ENCODE data around the gene ANKIB1. TPM values are rescaled to one million over a fixed set of nuclear protein-coding genes. Genes with fewer than 3 reads are reported as not detected.

ANKIB1 gene
- total and polyA plus RNA-seq, 4 donors, result 12.0 to 75.1 (median 44.0) TPM

DNA sequence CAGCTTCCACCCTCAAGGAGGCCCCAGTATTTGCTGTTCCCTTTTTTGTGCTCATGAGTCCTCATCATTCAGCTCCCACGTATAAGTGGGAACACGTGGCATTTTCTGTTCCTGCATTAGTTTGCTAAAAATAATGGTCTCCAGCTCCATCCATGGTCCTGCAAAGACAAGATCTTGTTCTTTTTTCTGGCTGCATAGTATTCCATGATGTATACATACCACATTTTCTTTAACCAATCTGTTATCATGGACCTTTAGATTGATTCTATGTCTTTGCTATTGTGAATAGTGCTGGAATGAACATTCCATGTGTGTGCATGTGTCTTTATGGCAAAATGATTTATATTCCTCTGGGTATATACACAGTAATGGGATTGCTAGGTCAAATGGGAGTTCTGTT, 17.0 kb upstream of the ANKIB1 start:
- no peak for ATAC-seq (ENCODE audit: low FRiP score)
- intact Hi-C loops (cut with DNase I), result loop anchor here in 1 of 2 donors (10.0 kb wide), 1 partner anchor 124 kb away; no protein-coding TSS in a partner anchor
- peaks cover 0 to 2% of the 10 kb centered on the region in 2 donors for H3K36me3 ChIP-seq (ENCODE audit: control insufficient read depth in 1 of 2, insufficient read depth in 2 of 2, low read length in 1 of 2)
- no peak overlapping the region for H3K4me3 ChIP-seq (ENCODE audit: low read length in 2 of 2)
- H3K9me3 ChIP-seq (ENCODE audit: control insufficient read depth, low read length), result no peaks in the 10 kb centered on the region
- no peak for DNase-seq
- H3K4me1 ChIP-seq (ENCODE audit: control insufficient read depth in 1 of 2, insufficient read depth in 2 of 2, low read length in 2 of 2), result no peaks in the 10 kb centered on the region
- 96 to 98% methylated on average over 2 of the region's 2 CpGs for WGBS, 2 donors
- H3K27ac ChIP-seq (ENCODE audit: low read depth in 1 of 2, low read length in 2 of 2), result no peak overlapping the region
- no peaks in the 10 kb centered on the region for H3K27me3 ChIP-seq (ENCODE audit: control insufficient read depth in 1 of 2, insufficient read depth in 2 of 2, low read length in 1 of 2)

DNA sequence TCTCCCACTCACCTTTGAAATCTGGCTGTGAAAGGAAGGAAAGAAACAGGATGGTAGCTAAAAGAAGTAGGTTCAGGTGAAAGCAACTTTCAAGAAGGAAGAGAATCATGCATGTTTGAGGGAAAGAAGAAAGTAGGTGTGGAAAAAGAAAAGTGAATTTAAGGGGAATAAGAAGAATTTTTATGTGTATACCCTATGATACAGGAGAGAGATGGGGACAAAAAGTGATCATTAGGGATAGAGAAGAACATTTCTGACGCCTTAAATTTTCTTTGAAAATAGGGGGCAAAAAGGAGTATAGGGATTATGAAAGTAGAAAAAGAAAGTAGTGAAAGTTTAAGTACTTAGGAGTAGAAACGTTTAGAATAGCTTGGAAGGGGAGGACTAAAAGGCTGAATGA, 15.2 kb upstream of the ANKIB1 start:
- DNase-seq (no peak), ATAC-seq (ENCODE audit: low FRiP score) (no peak)
- intact Hi-C loops (cut with DNase I), result no loop called here
- Histone ChIP-seq H3K27ac (ENCODE audit: low read depth in 1 of 2, low read length in 2 of 2) (no peak overlapping the region), H3K36me3 (ENCODE audit: control insufficient read depth in 1 of 2, insufficient read depth in 2 of 2, low read length in 1 of 2) (peaks cover 0 to 2% of the 10 kb centered on the region in 2 donors), H3K4me1 (ENCODE audit: control insufficient read depth in 1 of 2, insufficient read depth in 2 of 2, low read length in 2 of 2) (no peaks in the 10 kb centered on the region), H3K4me3 (ENCODE audit: low read length in 2 of 2) (no peak overlapping the region), H3K9me3 (ENCODE audit: control insufficient read depth, low read length) (no peaks in the 10 kb centered on the region), H3K27me3 (ENCODE audit: control insufficient read depth in 1 of 2, insufficient read depth in 2 of 2, low read length in 1 of 2) (no peaks in the 10 kb centered on the region)
- WGBS, 2 donors, result 83 to 91% methylated on average over 2 of the region's 2 CpGs

- 92 to 95% methylated on average over 6 of the region's 6 CpGs for WGBS, 2 donors
- Histone ChIP-seq H3K27ac (ENCODE audit: low read depth in 1 of 2, low read length in 2 of 2) (no peak overlapping the region), H3K27me3 (ENCODE audit: control insufficient read depth in 1 of 2, insufficient read depth in 2 of 2, low read length in 1 of 2) (no peaks in the 10 kb centered on the region), H3K9me3 (ENCODE audit: control insufficient read depth, low read length) (no peaks in the 10 kb centered on the region), H3K4me3 (ENCODE audit: low read length in 2 of 2) (no peak overlapping the region), H3K4me1 (ENCODE audit: control insufficient read depth in 1 of 2, insufficient read depth in 2 of 2, low read length in 2 of 2) (no peaks in the 10 kb centered on the region), H3K36me3 (ENCODE audit: control insufficient read depth in 1 of 2, insufficient read depth in 2 of 2, low read length in 1 of 2) (peaks cover 0 to 2% of the 10 kb centered on the region in 2 donors)
- no peak for DNase-seq
- no peak for ATAC-seq (ENCODE audit: low FRiP score)
- intact Hi-C loops (cut with DNase I), result loop anchor here (10.0 kb wide), 3 partner anchors 122 to 212 kb away; no protein-coding TSS in a partner anchor
Observed at GRCh38 chr7:92242972-92243371, 2.8 kb upstream of the ANKIB1 start.

DNA sequence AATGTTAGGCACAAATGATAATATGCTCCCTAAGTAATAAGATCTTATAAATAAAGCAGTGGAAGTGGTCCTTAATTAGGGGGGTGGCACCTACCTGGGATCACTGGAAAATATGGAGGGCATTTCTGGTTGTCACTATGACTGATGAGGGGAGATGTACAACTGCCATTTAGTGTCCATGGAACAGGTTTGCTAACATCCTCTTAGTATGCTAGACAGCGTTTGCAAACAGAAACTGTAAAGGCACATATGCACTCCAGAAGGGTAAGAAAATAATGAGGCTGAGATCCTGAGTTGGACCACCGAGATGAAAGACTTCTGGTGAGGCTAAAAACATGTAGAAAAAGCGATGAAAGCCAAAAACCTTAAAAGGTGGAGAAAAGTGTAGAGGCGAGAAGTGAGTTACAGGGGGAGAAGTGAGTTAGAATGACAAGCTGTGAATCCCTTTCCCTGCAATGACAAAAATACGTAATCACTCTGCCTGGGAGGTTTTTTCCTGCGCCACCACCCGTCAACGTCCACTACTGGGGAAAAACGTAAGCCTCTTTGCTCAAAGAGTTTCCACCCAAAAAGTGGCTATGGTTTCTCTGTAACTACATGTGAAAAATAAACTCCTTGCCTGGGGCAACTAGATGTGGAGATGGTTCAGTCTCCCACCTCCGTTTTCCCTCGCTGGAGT, 827 bp upstream of the ANKIB1 start:
- H3K4me1 ChIP-seq (ENCODE audit: control insufficient read depth in 1 of 2, insufficient read depth in 2 of 2, low read length in 2 of 2), result no peaks in the 10 kb centered on the region
- ATAC-seq (ENCODE audit: low FRiP score), result peak; percentile 40
- no peak for DNase-seq
- 0 to 1% methylated on average over 11 of the region's 11 CpGs for WGBS, 2 donors
- intact Hi-C loops (cut with DNase I), result loop anchor here (5.0 to 10.0 kb wide), 5 partner anchors 37 to 210 kb away; no protein-coding TSS in a partner anchor
- H3K27me3 ChIP-seq (ENCODE audit: control insufficient read depth in 1 of 2, insufficient read depth in 2 of 2, low read length in 1 of 2), result no peaks in the 10 kb centered on the region
- H3K36me3 ChIP-seq (ENCODE audit: control insufficient read depth in 1 of 2, insufficient read depth in 2 of 2, low read length in 1 of 2), result peaks cover 0 to 2% of the 10 kb centered on the region in 2 donors
- H3K27ac ChIP-seq (ENCODE audit: low read depth in 1 of 2, low read length in 2 of 2), result peak overlapping the region; percentile 4 to 84
- H3K4me3 ChIP-seq (ENCODE audit: low read length in 2 of 2), result peak overlapping the region; percentile 87 to 94
- no peaks in the 10 kb centered on the region for H3K9me3 ChIP-seq (ENCODE audit: control insufficient read depth, low read length)

- Histone ChIP-seq H3K27me3 (ENCODE audit: control insufficient read depth in 1 of 2, insufficient read depth in 2 of 2, low read length in 1 of 2) (no peaks in the 10 kb centered on the region), H3K4me3 (ENCODE audit: low read length in 2 of 2) (peak overlapping the region; percentile 87 to 94), H3K27ac (ENCODE audit: low read depth in 1 of 2, low read length in 2 of 2) (peak overlapping the region in 1 of 2 donors; percentile 30), H3K4me1 (ENCODE audit: control insufficient read depth in 1 of 2, insufficient read depth in 2 of 2, low read length in 2 of 2) (no peaks in the 10 kb centered on the region), H3K36me3 (ENCODE audit: control insufficient read depth in 1 of 2, insufficient read depth in 2 of 2, low read length in 1 of 2) (no peaks in the 10 kb centered on the region), H3K9me3 (ENCODE audit: control insufficient read depth, low read length) (no peaks in the 10 kb centered on the region)
- ATAC-seq (ENCODE audit: low FRiP score), result peak; percentile 37
- peak in 1 of 2 donors; percentile 44 for DNase-seq
- intact Hi-C loops (cut with DNase I), result loop anchor here (5.0 to 10.0 kb wide), 5 partner anchors 36 to 208 kb away; no protein-coding TSS in a partner anchor
- WGBS, 2 donors, result 0% methylated on average over 32 to 35 of the region's 35 CpGs
Observed at GRCh38 chr7:92246360-92247101, 757 bp downstream of the ANKIB1 start.

DNA sequence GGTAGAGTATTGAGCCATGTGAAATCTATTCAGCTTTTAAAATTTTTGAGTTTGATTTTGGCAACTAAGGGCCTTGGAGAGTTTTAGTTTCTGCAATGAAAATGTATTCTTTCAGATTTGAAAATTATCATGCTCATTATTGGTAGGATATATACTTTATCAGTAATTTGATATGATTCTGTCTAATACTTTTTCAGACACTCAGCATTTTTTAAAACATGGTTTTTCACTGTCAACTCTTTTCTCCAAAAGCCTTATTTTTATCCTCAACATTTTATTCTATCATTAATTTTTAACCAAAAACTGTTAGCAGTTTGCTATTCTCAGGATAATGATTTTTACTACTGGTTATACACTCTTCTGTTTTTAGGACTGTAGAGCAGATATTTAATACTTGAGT, 4.8 kb downstream of the ANKIB1 start:
- DNase-seq (no peak), ATAC-seq (ENCODE audit: low FRiP score) (no peak)
- intact Hi-C loops (cut with DNase I), result no loop called here
- Histone ChIP-seq H3K27ac (ENCODE audit: low read depth in 1 of 2, low read length in 2 of 2) (no peak overlapping the region), H3K27me3 (ENCODE audit: control insufficient read depth in 1 of 2, insufficient read depth in 2 of 2, low read length in 1 of 2) (no peaks in the 10 kb centered on the region), H3K4me3 (ENCODE audit: low read length in 2 of 2) (no peak overlapping the region), H3K36me3 (ENCODE audit: control insufficient read depth in 1 of 2, insufficient read depth in 2 of 2, low read length in 1 of 2) (no peaks in the 10 kb centered on the region), H3K9me3 (ENCODE audit: control insufficient read depth, low read length) (no peaks in the 10 kb centered on the region), H3K4me1 (ENCODE audit: control insufficient read depth in 1 of 2, insufficient read depth in 2 of 2, low read length in 2 of 2) (no peaks in the 10 kb centered on the region)

- DNase-seq, result no peak
- peaks cover 0 to 2% of the 10 kb centered on the region in 2 donors for H3K4me1 ChIP-seq (ENCODE audit: control insufficient read depth in 1 of 2, insufficient read depth in 2 of 2, low read length in 2 of 2)
- ATAC-seq (ENCODE audit: low FRiP score), result no peak
- H3K4me3 ChIP-seq (ENCODE audit: low read length in 2 of 2), result no peak overlapping the region
- 89 to 93% methylated on average over 1 of the region's 1 CpG for WGBS, 2 donors
- H3K36me3 ChIP-seq (ENCODE audit: control insufficient read depth in 1 of 2, insufficient read depth in 2 of 2, low read length in 1 of 2), result no peaks in the 10 kb centered on the region
- H3K27me3 ChIP-seq (ENCODE audit: control insufficient read depth in 1 of 2, insufficient read depth in 2 of 2, low read length in 1 of 2), result no peaks in the 10 kb centered on the region
- no peak overlapping the region for H3K27ac ChIP-seq (ENCODE audit: low read depth in 1 of 2, low read length in 2 of 2)
- intact Hi-C loops (cut with DNase I), result no loop called here
- no peaks in the 10 kb centered on the region for H3K9me3 ChIP-seq (ENCODE audit: control insufficient read depth, low read length)
Observed at GRCh38 chr7:92251181-92251580, 5.4 kb downstream of the ANKIB1 start.

GRCh38 chr7:92253251-92253650, 7.5 kb downstream of the ANKIB1 start:
- intact Hi-C loops (cut with DNase I), result no loop called here
- Histone ChIP-seq H3K9me3 (ENCODE audit: control insufficient read depth, low read length) (no peaks in the 10 kb centered on the region), H3K36me3 (ENCODE audit: control insufficient read depth in 1 of 2, insufficient read depth in 2 of 2, low read length in 1 of 2) (no peaks in the 10 kb centered on the region), H3K27me3 (ENCODE audit: control insufficient read depth in 1 of 2, insufficient read depth in 2 of 2, low read length in 1 of 2) (no peaks in the 10 kb centered on the region), H3K4me1 (ENCODE audit: control insufficient read depth in 1 of 2, insufficient read depth in 2 of 2, low read length in 2 of 2) (peaks cover 0 to 2% of the 10 kb centered on the region in 2 donors), H3K4me3 (ENCODE audit: low read length in 2 of 2) (no peak overlapping the region), H3K27ac (ENCODE audit: low read depth in 1 of 2, low read length in 2 of 2) (no peak overlapping the region)
- no peak for DNase-seq
- WGBS, 2 donors, result 95 to 98% methylated on average over 1 of the region's 1 CpG
- no peak for ATAC-seq (ENCODE audit: low FRiP score)

All from aorta (tissue), 5 donors.